ENCODE results near the gene YPEL2.

DNA sequence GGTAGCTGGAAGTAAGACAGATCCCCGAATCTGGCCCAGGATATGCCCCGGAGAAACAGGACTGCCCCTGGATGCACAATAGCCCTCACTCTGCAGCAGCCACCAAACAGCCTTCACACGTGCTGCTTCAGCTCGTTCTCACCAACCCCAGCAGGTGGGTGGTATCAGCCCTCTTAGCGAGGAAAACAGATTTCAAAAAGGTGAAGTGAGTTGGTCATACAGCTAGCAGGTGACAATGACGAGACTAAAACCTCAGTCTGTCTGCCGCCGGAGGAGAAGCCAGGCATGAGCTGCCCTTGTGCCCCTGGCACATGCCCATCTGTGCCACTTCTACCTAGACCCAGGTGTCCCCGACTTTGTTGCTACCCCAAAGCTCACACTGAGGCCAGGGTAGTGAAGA lies 92.4 kb downstream of the YPEL2 start:
- TF ChIP-seq, protein P1, sequence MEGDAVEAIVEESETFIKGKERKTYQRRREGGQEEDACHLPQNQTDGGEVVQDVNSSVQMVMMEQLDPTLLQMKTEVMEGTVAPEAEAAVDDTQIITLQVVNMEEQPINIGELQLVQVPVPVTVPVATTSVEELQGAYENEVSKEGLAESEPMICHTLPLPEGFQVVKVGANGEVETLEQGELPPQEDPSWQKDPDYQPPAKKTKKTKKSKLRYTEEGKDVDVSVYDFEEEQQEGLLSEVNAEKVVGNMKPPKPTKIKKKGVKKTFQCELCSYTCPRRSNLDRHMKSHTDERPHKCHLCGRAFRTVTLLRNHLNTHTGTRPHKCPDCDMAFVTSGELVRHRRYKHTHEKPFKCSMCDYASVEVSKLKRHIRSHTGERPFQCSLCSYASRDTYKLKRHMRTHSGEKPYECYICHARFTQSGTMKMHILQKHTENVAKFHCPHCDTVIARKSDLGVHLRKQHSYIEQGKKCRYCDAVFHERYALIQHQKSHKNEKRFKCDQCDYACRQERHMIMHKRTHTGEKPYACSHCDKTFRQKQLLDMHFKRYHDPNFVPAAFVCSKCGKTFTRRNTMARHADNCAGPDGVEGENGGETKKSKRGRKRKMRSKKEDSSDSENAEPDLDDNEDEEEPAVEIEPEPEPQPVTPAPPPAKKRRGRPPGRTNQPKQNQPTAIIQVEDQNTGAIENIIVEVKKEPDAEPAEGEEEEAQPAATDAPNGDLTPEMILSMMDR (IDR thresholded peaks at IDR 0.05) = no peak
- no peak for TF ChIP-seq POLR2A (IDR thresholded peaks at IDR 0.05)

Measured in Peyer's patch (tissue), 4 donors.